M059J (cell line): Measurements from ENCODE around the gene FMN1. TPM values are rescaled to one million over a fixed set of nuclear protein-coding genes. Genes with fewer than 3 reads are reported as not detected.

Experiments
- DNase-seq: peaks from one replicate; pipeline ENCODE4 v3.0.0-alpha.2; 2012; ENCODE audit warnings: low read depth
- total RNA-seq: library from RNA; depleted of rRNA; stranded (reverse); fragments of >200 nt; shearing (Covaris generic); gene quantifications from 2 replicates; pipeline ENCODE4 v1.2.3, GENCODE V29; 2014

FMN1 gene
- total RNA-seq, 1 experiment from 2014 or later = 7.7 TPM

DNA sequence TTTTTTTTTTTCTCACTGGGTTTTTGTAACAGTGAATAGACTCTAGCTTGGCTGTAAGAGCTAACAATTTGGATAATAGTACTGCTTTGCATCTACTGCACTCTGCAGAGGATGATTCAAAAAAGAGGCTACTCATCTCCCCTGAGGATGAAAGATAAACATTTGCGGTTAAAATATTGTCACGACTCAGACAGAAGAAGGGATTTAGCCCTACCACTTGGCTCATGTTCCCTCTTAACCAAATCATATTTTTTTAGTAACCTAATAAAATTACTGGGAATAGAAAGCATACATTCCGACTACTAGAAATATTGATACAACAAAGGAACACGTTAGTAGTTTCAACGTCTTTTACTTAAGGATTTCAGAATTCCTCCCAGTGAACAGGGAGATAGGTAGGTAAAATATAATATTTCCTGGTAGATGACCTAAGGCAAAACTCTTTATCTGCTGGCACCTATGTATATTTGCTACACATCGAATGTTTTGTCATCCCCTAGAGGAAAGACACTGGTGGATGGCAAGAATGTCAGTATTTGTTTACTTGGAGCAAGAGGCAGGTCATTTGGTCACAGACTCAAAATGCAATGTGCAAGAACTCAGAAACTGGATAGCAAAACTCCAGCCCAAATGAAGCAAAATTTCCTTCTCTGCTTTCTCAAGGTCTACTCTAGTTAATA lies 365.9 kb downstream of the FMN1 start:
- peak; percentile 91 for DNase-seq

GRCh38 chr15:32826685-32827084 lies 367.8 kb downstream of the FMN1 start:
- no peak for DNase-seq

GRCh38 chr15:32825219-32825618 lies 369.3 kb downstream of the FMN1 start:
- no peak for DNase-seq

DNA sequence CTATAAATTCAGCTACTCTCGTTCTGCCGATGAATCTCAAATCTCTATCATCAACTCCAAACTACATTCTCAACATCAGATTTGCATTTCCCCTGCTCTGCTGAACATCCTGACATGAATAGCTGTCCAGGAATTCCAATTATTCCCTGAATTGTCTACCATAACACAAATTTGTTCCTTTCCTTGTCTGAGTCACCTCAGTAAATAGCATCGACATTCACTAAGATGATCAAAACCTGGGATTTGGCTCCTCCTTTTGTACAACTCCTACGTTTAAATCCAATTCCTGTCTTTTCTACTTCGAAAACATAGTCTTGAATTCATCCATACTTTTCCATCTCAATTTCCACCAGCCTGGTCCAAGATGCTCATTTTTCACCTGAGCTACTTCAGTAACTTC lies 369.7 kb downstream of the FMN1 start:
- DNase-seq = peak; percentile 94

GRCh38 chr15:32823750-32824149 lies 370.8 kb downstream of the FMN1 start:
- no peak for DNase-seq

DNA sequence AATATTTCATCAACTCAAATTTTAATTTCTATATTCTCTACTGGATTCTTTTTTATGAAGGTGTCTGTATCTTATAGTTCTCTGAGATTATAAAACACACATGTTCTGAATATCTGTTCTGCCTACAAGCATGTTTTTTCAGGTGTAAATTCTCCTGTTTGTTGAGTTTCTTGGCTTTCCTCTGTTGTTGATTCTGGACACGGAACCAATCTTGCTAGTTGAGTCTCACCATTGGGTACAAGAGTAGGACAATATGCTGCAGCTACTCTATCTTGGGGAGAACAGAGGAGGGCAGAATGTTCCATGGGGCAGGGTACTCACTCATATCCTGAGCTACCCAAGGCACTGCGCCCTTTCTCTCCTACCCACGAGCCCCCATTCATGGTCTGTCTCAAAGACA lies 371.8 kb downstream of the FMN1 start:
- DNase-seq = no peak

- DNase-seq = no peak
These were observed 375.1 kb downstream of the FMN1 start for GRCh38 chr15:32819448-32819847.

DNA sequence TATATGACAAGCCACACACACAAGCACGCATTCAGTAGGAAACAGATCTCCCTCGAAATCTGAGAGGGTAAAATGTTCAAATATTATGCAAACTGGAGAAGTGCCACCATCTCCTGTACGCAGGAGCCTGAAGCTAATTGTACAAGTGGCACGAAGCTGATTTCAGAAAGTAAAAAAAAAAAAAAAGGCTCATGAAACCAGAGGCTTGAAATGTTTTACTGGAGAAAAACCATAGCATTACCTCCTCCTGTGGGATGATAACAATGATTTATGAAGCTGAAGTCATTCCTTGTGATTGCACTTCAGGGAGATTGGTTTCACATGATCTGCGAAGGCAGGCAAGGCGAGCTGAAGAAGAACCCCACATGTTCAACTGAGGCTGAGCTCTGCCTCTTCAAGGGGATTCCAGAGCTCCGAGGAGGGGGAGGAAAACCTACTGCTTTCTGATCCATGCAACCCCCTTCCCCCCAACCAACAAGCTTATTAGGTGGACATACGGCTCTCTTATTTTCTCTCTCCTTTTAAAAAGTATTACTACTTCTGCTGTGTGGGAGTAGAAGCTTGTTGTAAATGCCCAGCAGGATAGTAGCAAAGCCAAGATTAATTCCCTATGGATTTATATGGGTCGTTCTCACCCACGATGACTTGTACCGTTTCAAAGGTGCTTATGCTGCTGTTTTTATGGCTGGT lies 375.6 kb downstream of the FMN1 start:
- DNase-seq = peak; percentile 89

DNA sequence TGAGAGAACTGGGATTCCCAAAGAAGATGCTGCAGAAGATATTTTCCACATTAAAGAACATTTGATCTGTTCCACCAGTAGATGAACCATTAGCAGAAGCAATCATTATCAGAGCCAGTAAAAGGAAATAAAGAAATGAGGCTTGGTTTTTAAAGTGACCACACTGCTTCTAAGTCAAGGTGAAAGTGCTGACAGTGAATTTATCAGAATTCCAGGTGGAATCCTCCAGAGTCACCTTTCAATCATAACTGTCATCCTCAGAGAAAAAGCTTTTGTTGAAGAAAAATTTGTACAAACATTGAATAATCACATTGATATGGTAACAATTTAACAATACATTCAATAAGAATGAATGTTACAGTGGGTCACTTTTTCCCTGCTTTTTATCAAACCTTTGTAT lies 376.9 kb downstream of the FMN1 start:
- DNase-seq = no peak

DNA sequence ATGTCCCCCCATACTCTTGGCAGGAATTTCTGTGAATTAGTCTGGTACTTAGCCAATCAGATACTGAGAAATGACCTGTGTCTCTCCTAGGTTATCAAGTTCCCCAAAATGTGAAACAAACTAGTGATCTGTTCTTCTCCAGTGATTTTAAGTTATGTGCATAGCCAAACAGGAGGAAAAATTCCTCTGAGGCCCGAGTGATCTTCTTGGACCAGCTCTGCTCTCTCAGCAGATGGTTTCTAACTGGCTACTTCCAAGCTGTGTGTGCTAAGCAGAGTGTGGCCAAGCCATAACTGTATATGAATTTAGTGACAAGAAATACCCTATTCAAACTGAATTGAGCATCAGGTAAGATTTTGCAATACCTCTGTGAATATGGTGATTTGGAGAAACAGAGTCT lies 387.2 kb downstream of the FMN1 start:
- no peak for DNase-seq

DNA sequence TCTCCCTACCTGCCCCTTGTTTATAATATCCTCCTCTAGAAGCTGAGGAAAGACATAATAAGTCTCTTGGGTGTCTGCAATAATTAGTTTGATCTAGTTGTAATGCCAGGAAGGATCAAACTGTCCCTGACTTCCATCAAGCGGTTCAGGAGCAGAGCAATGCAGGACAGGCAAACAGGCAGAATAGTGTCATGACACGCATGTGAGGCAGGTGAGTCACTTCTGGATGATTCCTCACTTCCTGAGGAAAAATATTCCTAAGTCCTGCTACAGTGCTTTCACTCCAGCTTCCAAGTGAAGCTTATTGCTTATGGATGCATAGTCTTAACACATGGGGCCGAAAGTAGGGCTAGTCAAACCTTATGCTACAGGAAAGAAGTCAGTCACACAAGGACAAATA lies 390.9 kb downstream of the FMN1 start:
- DNase-seq = peak; percentile 56

GRCh38 chr15:32802286-32802936 lies 392.1 kb downstream of the FMN1 start:
- DNase-seq = peak; percentile 96

- DNase-seq = no peak
These were observed 394.5 kb downstream of the FMN1 start for GRCh38 chr15:32799936-32800535.

- DNase-seq = no peak
These were observed 397.7 kb downstream of the FMN1 start for GRCh38 chr15:32796856-32797255.

DNA sequence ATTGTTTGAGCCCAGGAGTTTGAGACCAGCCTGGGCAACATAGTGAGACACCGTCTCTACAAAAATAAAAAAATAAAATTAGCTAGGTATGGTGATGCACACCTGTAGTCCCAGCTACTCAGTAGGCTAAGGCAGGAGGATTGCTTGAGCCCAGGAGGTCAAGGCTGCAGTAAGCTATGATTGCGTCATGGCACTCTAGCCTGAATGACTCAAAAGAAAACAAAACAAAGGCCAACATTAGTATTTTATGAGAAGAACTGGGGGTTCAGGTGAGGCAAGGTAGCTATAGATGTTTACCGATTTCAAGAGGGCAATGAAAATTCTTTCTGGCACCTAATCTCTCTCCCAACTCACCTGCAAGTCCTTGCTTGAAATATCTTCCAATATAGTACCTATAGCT lies 399.5 kb downstream of the FMN1 start:
- peak; percentile 63 for DNase-seq

- no peak for DNase-seq
These were observed 402.1 kb downstream of the FMN1 start for GRCh38 chr15:32792436-32792835.

GRCh38 chr15:32790352-32790999 lies 404.0 kb downstream of the FMN1 start:
- peak; percentile 91 for DNase-seq

GRCh38 chr15:32787949-32788348 lies 406.6 kb downstream of the FMN1 start:
- no peak for DNase-seq

DNA sequence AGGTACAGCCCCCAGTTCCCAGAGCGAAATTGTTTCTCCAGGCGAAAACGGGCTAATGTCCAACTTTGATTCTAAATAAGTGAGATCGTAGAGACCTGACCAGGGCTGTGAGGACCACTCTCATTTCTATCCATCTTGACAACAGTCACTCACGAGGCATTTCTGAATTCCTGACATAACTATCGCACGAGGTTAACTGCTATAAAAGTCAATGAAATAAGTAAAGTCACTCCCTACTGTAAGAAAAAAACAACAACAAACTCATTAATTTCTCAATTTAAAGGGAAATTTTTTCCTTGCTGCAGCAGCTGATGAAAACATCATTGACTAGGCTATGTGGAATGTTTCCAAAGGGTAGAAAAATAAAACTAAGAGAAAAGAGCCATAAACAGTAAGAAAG lies 407.6 kb downstream of the FMN1 start:
- DNase-seq = peak; percentile 38

- peak; percentile 49 for DNase-seq
These were observed 409.9 kb downstream of the FMN1 start for GRCh38 chr15:32784581-32784980.

DNA sequence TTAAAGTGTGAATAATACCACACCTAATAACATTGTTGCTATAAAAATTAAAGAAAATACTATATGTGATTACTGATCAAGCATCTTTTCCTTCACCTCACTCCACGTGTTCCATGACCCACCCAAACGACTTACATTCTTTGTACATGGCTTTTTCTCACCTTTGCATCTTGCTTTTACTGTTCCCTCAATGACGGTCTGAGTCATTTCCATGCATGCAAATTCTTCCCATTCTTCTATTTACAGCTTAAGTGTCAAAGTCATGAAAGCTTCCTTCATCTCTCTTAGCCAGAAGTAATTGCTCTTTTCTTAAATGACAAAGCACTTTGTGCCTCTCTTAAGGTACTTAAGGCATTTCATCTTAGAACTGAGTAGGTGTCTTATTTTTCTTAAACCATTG lies 412.7 kb downstream of the FMN1 start:
- DNase-seq = peak; percentile 56
